Gastrocnemius medialis (tissue), 4 donors: ENCODE data around the gene KRTAP12-4. TPM values are rescaled to one million over a fixed set of nuclear protein-coding genes. Genes with fewer than 3 reads are reported as not detected.
"Not testable (repeated sequence)": the region's sequence is repeated elsewhere in the genome, so short reads cannot be mapped to it uniquely, and the experiment has no call there.

Experiments
- ATAC-seq, 2 donors: fragments of 150-250 bp; one replicate each; pipeline ENCODE4 v1.9.1; 2016
- DNase-seq, 2 donors: peaks; one replicate each; pipeline ENCODE4 v3.0.0-alpha.2; 2019
- H3K27ac ChIP-seq, 4 donors: fragments of 200-600 bp; sonication (generic); 1 replicate in 1 of 4; 2 replicates in 3 of 4; pipeline ENCODE4 v1.5.1; 2016 to 2018; ENCODE audit warnings: mild to moderate bottlenecking in 2 of 4, moderate library complexity in 1 of 4
- H3K27me3 ChIP-seq, 3 donors: fragments of 200-600 bp; sonication (generic) in 2 of 3; 1 replicate in 1 of 3; 2 replicates in 2 of 3; pipeline versions ENCODE4 v1.5.1 to v1.6.0; 2016 to 2019; ENCODE audit warnings: mild to moderate bottlenecking in 1 of 3, moderate library complexity in 1 of 3
- H3K36me3 ChIP-seq, 2 donors: fragments of 200-600 bp; sonication (generic) in 1 of 2; one replicate each; pipeline ENCODE4 v1.5.1; 2017 to 2018
- H3K4me1 ChIP-seq, 2 donors: fragments of 200-600 bp; sonication (generic) in 1 of 2; one replicate each; pipeline ENCODE4 v1.5.1; 2016 to 2017; ENCODE audit warnings: mild to moderate bottlenecking in 2 of 2
- H3K4me3 ChIP-seq, 4 donors: fragments of 200-600 bp; sonication (generic) in 3 of 4; 1 replicate in 1 of 4; 2 replicates in 3 of 4; pipeline ENCODE4 v1.5.1; 2016 to 2019; ENCODE audit warnings: mild to moderate bottlenecking in 2 of 4
- H3K9me3 ChIP-seq, 3 donors: fragments of 200-600 bp; sonication (generic) in 2 of 3; 1 replicate in 1 of 3; 2 replicates in 2 of 3; pipeline ENCODE4 v1.5.1; 2016 to 2019
- POLR2A ChIP-seq, 2 donors: fragments of 450-650 bp; IDR thresholded peaks; one replicate each; pipeline ENCODE4 v1.6.1; 2017; ENCODE audit warnings: antibody characterized with exemption in 2 of 2, mild to moderate bottlenecking in 2 of 2, moderate library complexity in 2 of 2
- in situ Hi-C, 4 donors: fragments of 200-750 bp; cut with MboI; loops; one replicate each; pipeline versions ENCODE4 v1.15.0 to v1.8.0; 2017; ENCODE audit warnings: low sequenced_read_pairs in 4 of 4
- intact Hi-C: fragments of 100-400 bp; cut with DNase I; formaldehyde crosslinking; loops from one replicate; pipeline ENCODE4 v1.15.1; 2023; ENCODE audit warnings: low total_unique reads
- total RNA-seq, 4 donors: library from RNA; depleted of rRNA; stranded (reverse); fragments of >200 nt; gene quantifications; one replicate each; pipeline versions ENCODE4 v1.1.0 to v1.2.3, GENCODE V29; 2016
- TF ChIP-seq, protein P1 (sequence below), 5 experiments: fragments of 450-650 bp in 3 of 5; fragments of 200-600 bp in 2 of 5; sonication (generic) in 2 of 5; IDR thresholded peaks in 4 of 5; conservative IDR thresholded peaks in 1 of 5; 1 replicate in 4 of 5; 2 replicates in 1 of 5; pipeline ENCODE4 v1.5.1; 2016 to 2019; ENCODE audit warnings: antibody characterized with exemption in 5 of 5, mild to moderate bottlenecking in 3 of 5, moderate library complexity in 3 of 5

Gene KRTAP12-4
- total RNA-seq, 4 donors from 2014 or later = not detected

DNA sequence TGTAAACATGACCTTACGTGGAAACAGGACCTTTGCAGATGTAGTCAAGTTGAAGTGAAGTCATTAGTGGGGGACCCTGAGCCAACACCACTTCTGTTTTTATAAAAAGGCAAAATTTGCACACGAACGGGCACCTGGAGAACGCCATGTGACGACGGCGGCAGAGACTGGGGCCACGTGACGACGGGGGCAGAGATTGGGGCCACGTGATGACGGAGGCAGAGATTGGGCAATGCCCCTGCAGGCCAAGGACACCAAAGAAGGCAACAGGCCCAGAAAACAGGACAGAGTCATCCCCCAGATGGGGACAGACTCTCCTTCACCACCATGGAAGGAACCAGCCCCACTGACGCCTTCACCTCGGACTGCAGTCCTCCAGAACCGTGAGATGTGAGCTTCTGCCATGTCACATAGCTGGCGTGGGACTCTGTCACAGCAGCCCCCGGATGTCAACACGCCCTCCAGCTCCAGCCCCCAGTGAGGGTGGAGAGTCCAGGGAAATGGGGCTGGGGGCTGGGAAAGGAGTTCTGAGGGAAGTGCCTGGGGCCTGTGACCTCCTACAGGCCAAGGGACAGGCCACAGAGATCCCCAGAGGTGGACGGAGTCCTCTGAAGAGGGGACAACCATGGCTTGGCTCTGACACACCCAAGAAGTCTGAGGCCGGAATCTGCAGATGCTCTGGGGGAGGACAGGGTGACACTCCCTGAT lies 4.0 kb downstream of the KRTAP12-4 start:
- in situ Hi-C loops = no loop called here
- DNase-seq = no peak

DNA sequence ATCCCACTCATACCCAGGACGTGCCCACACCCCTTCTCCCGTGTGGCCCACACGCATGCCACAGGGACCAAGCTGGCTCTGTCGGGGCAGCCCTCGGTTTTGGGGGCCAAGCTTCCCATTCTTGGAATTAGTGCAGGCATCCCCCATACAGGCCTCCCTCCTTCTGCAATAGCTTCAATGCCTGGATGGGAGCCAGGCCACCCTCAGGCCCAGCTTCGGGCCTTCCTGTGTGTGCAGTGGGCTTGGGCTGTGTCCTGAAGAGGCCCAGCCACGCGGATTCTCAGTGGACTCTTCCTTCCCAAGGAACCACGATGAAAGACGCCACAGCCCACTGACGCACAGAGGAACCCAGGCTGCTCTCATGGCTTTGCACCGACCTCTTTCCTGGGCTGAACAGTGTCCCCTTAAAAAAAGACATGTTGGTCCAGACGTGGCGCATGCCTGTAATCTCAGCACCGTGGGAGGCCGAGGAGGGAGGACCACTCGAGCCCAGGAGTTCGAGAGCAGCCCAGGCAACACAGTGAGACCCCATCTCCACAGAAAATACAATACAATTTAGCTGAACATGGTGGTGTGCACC lies 4.8 kb downstream of the KRTAP12-4 start:
- intact Hi-C loops (no loop called here), in situ Hi-C loops (no loop called here)
- no peak overlapping the region for H3K27ac ChIP-seq
- no peak for ATAC-seq
- no peak for DNase-seq
- peaks cover 10 to 16% (median 11%) of the 10 kb centered on the region in 3 donors for H3K27me3 ChIP-seq
- H3K36me3 ChIP-seq = no peaks in the 10 kb centered on the region
- no peaks in the 10 kb centered on the region for H3K4me1 ChIP-seq
- no peak for TF ChIP-seq POLR2A (IDR thresholded peaks at IDR 0.05)
- TF ChIP-seq, protein P1, sequence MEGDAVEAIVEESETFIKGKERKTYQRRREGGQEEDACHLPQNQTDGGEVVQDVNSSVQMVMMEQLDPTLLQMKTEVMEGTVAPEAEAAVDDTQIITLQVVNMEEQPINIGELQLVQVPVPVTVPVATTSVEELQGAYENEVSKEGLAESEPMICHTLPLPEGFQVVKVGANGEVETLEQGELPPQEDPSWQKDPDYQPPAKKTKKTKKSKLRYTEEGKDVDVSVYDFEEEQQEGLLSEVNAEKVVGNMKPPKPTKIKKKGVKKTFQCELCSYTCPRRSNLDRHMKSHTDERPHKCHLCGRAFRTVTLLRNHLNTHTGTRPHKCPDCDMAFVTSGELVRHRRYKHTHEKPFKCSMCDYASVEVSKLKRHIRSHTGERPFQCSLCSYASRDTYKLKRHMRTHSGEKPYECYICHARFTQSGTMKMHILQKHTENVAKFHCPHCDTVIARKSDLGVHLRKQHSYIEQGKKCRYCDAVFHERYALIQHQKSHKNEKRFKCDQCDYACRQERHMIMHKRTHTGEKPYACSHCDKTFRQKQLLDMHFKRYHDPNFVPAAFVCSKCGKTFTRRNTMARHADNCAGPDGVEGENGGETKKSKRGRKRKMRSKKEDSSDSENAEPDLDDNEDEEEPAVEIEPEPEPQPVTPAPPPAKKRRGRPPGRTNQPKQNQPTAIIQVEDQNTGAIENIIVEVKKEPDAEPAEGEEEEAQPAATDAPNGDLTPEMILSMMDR (IDR thresholded peaks at IDR 0.05 in 4 of 5, conservative IDR thresholded peaks at IDR 0.05 in 1 of 5) = no peak
- no peak overlapping the region for H3K4me3 ChIP-seq
- H3K9me3 ChIP-seq = no peaks in the 10 kb centered on the region

More for the DNA sequence above, 4.0 kb downstream of the KRTAP12-4 start:
- no peak for ATAC-seq
- no peaks in the 10 kb centered on the region for H3K9me3 ChIP-seq
- H3K4me1 ChIP-seq = no peaks in the 10 kb centered on the region
- TF ChIP-seq, protein P1 (IDR thresholded peaks at IDR 0.05 in 4 of 5, conservative IDR thresholded peaks at IDR 0.05 in 1 of 5) = no peak
- no peak for TF ChIP-seq POLR2A (IDR thresholded peaks at IDR 0.05)
- H3K27ac ChIP-seq = no peak overlapping the region
- intact Hi-C loops = no loop called here
- peaks cover 8 to 16% (median 11%) of the 10 kb centered on the region in 3 donors for H3K27me3 ChIP-seq
- no peaks in the 10 kb centered on the region for H3K36me3 ChIP-seq
- H3K4me3 ChIP-seq = no peak overlapping the region

DNA sequence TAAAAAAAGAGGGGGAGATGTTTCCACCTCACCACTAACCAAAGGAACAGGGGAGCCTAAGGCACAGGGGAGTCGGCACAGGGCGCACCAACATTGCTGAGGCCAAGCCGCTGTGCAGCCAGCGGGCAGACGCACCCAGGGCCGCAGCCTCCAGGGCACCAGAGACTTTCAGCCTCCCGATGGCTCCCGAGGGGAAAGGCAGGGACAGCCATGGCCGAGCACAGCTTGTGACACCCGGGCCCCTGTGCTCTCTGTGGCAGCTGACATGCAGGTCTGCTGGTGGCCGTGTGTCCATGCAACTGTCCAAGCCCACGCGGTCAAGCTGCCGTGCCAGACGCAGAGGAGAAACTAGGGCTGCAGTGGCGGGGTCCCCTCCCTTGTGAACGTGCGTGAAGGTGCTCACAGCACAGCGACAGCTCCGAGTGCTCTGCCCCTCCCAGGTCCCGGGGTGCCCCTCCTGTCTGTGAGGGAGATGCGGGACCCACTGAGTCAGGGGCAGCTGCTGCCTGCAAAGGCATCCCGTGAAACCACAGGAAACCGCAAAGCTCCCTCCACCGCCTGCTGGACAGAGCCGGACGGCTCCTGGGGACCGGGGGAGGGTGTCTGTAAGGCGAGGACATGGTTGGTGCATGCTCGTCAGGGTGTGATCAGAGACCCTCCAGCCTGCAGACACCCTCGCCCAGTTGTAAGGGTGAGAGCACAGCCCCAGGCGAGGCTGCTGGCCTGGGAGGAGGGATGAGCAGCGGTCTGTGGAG lies 5.7 kb downstream of the KRTAP12-4 start:
- no peak for DNase-seq
- TF ChIP-seq, protein P1 (IDR thresholded peaks at IDR 0.05 in 4 of 5, conservative IDR thresholded peaks at IDR 0.05 in 1 of 5) = no peak
- TF ChIP-seq POLR2A (IDR thresholded peaks at IDR 0.05) = no peak
- in situ Hi-C loops = no loop called here

DNA sequence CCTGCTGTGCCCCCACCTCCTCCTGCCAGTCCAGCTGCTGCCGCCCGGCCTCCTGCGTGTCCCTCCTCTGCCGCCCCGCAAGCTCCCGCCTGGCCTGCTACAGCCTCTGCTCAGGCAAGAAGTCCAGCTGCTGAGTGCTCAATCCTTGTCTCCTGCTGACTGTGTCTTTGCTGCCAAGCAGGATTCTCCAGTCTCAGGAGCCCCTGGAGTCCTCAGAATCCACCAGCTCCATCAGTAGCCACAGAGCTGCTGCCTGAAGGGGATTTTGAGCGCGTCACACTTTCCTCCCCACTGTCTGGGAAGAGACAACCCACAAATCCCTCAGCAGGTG lies 7.3 kb downstream of the KRTAP12-4 start:
- H3K9me3 ChIP-seq = no peaks in the 10 kb centered on the region
- no peak for TF ChIP-seq POLR2A (IDR thresholded peaks at IDR 0.05)
- TF ChIP-seq, protein P1 (IDR thresholded peaks at IDR 0.05 in 4 of 5, conservative IDR thresholded peaks at IDR 0.05 in 1 of 5) = no peak
- in situ Hi-C loops = no loop called here
- H3K4me3 ChIP-seq = no peak overlapping the region
- DNase-seq (no peak), ATAC-seq (no peak)
- intact Hi-C loops = no loop called here
- no peaks in the 10 kb centered on the region for H3K4me1 ChIP-seq
- H3K36me3 ChIP-seq = no peaks in the 10 kb centered on the region
- peaks cover 10 to 16% (median 11%) of the 10 kb centered on the region in 3 donors for H3K27me3 ChIP-seq
- no peak overlapping the region for H3K27ac ChIP-seq

More for the DNA sequence above, 5.7 kb downstream of the KRTAP12-4 start:
- Histone ChIP-seq H3K4me1 (no peaks in the 10 kb centered on the region), H3K36me3 (no peaks in the 10 kb centered on the region), H3K4me3 (no peak overlapping the region), H3K27me3 (peaks cover 10 to 16% (median 11%) of the 10 kb centered on the region in 3 donors), H3K27ac (no peak overlapping the region), H3K9me3 (no peaks in the 10 kb centered on the region)
- ATAC-seq = no peak
- intact Hi-C loops = no loop called here

DNA sequence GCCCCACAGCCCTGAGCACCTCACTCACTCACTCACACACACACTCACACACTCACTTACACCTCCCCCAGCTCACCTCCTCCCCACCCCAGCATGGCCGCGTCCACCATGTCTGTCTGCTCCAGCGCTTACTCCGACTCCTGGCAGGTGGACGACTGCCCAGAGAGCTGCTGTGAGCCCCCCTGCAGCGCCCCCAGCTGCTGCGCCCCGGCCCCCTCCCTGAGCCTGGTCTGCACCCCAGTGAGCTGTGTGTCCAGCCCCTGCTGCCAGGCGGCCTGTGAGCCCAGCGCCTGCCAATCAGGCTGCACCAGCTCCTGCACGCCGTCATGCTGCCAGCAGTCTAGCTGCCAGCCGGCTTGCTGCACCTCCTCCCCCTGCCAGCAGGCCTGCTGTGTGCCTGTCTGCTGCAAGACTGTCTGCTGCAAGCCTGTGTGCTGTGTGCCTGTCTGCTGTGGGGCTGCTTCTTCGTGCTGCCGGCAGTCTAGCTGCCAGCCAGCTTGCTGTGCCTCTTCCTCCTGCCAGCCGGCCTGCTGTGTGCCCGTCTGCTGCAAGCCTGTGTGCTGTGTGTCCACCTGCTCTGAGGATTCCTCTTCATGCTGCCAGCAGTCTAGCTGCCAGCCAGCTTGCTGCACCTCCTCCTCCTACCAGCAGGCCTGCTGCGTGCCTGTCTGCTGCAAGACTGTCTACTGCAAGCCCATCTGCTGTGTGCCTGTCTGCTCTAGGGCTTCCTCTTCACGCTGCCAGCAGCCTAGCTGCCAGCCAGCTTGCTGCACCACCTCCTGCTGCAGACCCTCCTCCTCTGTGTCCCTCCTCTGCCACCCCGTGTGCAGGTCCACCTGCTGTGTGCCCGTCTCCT lies 7.9 kb downstream of the KRTAP12-4 start, which contains the start of gene KRTAP10-11:
KRTAP10-11 (plus strand) TSS at position 49 of the 856 bp plus-strand sequence; CDS start at position 94, 45 bp downstream.
- intact Hi-C loops, ATAC-seq, H3K27ac ChIP-seq, H3K9me3 ChIP-seq, in situ Hi-C loops, H3K4me1 ChIP-seq, DNase-seq, H3K36me3 ChIP-seq, H3K4me3 ChIP-seq: not testable (repeated sequence)
- H3K27me3 ChIP-seq = peaks cover 10 to 16% (median 11%) of the 10 kb centered on the region in 3 donors
